Tibial artery (tissue), 4 donors: ENCODE measurements around the gene SNX8.

Source experiments
- DNase-seq, 2 donors: peaks; one replicate each; pipeline ENCODE4 v3.0.0-alpha.2; 2019
- H3K27ac ChIP-seq, 2 donors: fragments of 200-600 bp; sonication (generic) in 1 of 2; 1 replicate in 1 of 2; 2 replicates in 1 of 2; pipeline ENCODE4 v1.5.1; 2018 to 2019; ENCODE audit warnings: mild to moderate bottlenecking in 1 of 2
- H3K27me3 ChIP-seq, 2 donors: fragments of 200-600 bp; sonication (generic) in 1 of 2; one replicate each; pipeline versions ENCODE4 v1.5.1 to v1.6.0; 2016 to 2019
- H3K36me3 ChIP-seq, 3 donors: fragments of 200-600 bp; sonication (generic) in 2 of 3; one replicate each; pipeline ENCODE4 v1.5.1; 2016 to 2019; ENCODE audit warnings: mild to moderate bottlenecking in 2 of 3
- H3K4me1 ChIP-seq, 4 donors: fragments of 200-600 bp; sonication (generic) in 2 of 4; 1 replicate in 3 of 4; 2 replicates in 1 of 4; pipeline ENCODE4 v1.5.1; 2016 to 2019
- H3K4me3 ChIP-seq, 2 donors: fragments of 200-600 bp; sonication (generic) in 1 of 2; 1 replicate in 1 of 2; 2 replicates in 1 of 2; pipeline ENCODE4 v1.5.1; 2018 to 2019; ENCODE audit warnings: mild to moderate bottlenecking in 2 of 2
- H3K9me3 ChIP-seq, 3 donors: fragments of 200-600 bp; sonication (generic) in 1 of 3; one replicate each; pipeline ENCODE4 v1.5.1; 2016 to 2019
- intact Hi-C: fragments of 100-400 bp; cut with DNase I; formaldehyde crosslinking; loops from one replicate; pipeline ENCODE4 v1.15.0; 2023; ENCODE audit warnings: low total_unique reads
- TF ChIP-seq, protein P1 (sequence below), 2 experiments: fragments of 200-600 bp in 1 of 2; fragments of 450-650 bp in 1 of 2; IDR thresholded peaks; one replicate each; pipeline ENCODE4 v1.5.1; 2017 to 2019; ENCODE audit warnings: antibody characterized with exemption in 2 of 2, mild to moderate bottlenecking in 1 of 2, moderate library complexity in 1 of 2

SNX8 gene

DNA sequence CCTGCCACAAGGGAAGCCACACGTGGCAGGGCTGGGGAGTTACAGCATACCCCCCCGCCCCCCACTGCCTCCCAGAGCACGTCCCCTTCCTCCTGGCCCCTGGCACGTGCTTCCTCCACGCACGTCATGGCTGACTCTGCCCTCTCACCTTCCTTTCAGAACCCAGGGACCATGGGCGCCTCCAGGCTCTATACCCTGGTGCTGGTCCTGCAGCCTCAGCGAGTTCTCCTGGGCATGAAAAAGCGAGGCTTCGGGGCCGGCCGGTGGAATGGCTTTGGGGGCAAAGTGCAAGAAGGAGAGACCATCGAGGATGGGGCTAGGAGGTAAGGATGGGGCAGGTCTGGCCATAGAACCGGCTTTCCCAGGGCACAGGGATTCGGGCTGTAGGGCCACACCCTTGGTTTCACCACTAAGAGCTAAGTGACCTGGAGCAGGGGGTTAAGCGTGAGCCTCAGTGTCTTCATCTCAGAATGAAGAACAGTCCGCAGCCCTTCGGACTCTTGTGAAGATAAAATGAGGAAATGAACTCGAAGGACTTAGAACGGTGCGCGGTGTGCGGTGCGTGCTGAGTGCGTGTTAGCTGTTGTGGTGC is 69.7 kb downstream of the SNX8 start:
- DNase-seq = no peak
- no peaks in the 10 kb centered on the region for H3K27me3 ChIP-seq
- H3K4me1 ChIP-seq = peaks cover 0 to 37% (median 24%) of the 10 kb centered on the region in 4 donors
- H3K27ac ChIP-seq = no peak overlapping the region
- H3K4me3 ChIP-seq = no peak overlapping the region
- intact Hi-C loops = loop anchor here (5.0 kb wide), 2 partner anchors 108 to 787 kb away; partner anchors contain the start of genes EIF3B and MICALL2
- H3K36me3 ChIP-seq = peaks cover 0 to 2% (median 0%) of the 10 kb centered on the region in 3 donors
- TF ChIP-seq, protein P1, sequence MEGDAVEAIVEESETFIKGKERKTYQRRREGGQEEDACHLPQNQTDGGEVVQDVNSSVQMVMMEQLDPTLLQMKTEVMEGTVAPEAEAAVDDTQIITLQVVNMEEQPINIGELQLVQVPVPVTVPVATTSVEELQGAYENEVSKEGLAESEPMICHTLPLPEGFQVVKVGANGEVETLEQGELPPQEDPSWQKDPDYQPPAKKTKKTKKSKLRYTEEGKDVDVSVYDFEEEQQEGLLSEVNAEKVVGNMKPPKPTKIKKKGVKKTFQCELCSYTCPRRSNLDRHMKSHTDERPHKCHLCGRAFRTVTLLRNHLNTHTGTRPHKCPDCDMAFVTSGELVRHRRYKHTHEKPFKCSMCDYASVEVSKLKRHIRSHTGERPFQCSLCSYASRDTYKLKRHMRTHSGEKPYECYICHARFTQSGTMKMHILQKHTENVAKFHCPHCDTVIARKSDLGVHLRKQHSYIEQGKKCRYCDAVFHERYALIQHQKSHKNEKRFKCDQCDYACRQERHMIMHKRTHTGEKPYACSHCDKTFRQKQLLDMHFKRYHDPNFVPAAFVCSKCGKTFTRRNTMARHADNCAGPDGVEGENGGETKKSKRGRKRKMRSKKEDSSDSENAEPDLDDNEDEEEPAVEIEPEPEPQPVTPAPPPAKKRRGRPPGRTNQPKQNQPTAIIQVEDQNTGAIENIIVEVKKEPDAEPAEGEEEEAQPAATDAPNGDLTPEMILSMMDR (IDR thresholded peaks at IDR 0.05) = no peak
- no peaks in the 10 kb centered on the region for H3K9me3 ChIP-seq

DNA sequence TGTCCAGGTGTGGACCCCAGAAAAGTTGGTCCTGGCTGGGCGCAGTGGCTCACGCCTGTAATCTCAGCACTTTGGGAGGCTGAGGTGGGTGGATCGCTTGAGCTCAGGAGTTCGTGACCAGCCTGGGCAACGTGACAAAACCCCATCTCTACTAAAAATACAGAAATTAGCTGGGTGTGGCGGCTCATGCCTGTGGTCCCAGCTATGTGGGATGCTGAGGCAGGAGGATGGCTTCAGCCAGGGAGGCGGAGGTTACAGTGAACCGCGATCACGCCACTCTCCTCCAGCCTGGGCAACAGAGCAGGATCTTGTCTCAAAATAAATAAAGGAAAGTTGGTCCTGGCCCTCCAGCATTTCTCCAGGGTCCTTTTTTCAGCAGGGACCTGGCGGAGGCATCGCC is 70.8 kb downstream of the SNX8 start:
- H3K4me1 ChIP-seq = peaks cover 0 to 27% (median 18%) of the 10 kb centered on the region in 4 donors
- TF ChIP-seq, protein P1 (IDR thresholded peaks at IDR 0.05) = no peak
- no peak for DNase-seq
- no peaks in the 10 kb centered on the region for H3K27me3 ChIP-seq
- no peaks in the 10 kb centered on the region for H3K9me3 ChIP-seq
- intact Hi-C loops = loop anchor here (5.0 kb wide), 2 partner anchors 109 to 786 kb away; partner anchors contain the start of genes EIF3B and MICALL2
- no peak overlapping the region for H3K27ac ChIP-seq
- no peak overlapping the region for H3K4me3 ChIP-seq
- peaks cover 0 to 13% (median 5%) of the 10 kb centered on the region in 3 donors for H3K36me3 ChIP-seq

DNA sequence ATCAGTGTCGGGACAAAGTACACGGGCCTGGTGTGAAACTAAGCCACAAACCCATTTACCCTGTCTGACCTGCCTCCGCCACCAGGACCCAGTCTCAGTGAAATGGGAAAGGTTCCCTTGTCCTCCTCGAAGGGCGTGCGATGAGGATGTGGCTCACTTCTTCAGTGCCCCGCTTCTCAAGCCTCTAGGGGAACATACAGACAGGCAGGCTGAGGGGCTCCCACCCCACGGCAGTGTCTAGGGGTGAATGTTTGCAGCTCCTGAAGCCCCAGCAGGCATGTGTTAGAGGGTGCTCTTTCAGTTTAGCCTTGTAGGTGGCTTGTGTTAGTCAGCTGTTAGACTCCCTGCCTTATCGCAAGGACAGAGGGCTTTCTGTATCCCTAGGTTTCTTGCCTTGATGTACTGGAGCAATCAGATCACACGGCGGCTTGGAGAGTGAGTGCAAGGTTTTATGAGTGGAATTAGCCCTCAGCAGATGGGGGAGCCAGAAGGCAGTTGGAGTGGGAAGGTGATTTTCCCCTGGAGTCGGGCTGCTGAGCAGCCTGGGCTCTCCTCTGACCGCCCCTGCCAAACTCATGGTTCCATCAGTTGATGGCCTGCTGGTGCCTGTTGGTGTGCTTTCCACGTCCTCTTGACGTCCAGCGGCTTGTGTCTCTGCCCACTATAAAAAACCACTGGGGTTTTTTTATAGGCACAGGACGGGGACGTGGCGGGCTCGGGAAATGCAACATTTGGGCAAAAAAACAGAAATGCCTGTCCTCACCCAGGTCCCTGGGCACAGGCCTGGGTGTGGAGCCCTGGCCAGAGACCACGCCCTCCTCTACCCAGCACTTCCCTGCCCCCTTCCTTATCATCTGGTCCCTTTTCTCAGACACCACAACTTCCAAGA is 71.5 kb downstream of the SNX8 start:
- TF ChIP-seq, protein P1 (IDR thresholded peaks at IDR 0.05) = no peak
- H3K36me3 ChIP-seq = peaks cover 0 to 19% (median 5%) of the 10 kb centered on the region in 3 donors
- H3K4me1 ChIP-seq = peaks cover 0 to 27% (median 18%) of the 10 kb centered on the region in 4 donors
- intact Hi-C loops = loop anchor here (5.0 kb wide), 2 partner anchors 110 to 785 kb away; partner anchors contain the start of genes EIF3B and MICALL2
- peak overlapping the region; percentile 84 to 88 for H3K4me3 ChIP-seq
- peak overlapping the region; percentile 64 for H3K27ac ChIP-seq
- no peaks in the 10 kb centered on the region for H3K27me3 ChIP-seq
- DNase-seq = no peak
- no peaks in the 10 kb centered on the region for H3K9me3 ChIP-seq

DNA sequence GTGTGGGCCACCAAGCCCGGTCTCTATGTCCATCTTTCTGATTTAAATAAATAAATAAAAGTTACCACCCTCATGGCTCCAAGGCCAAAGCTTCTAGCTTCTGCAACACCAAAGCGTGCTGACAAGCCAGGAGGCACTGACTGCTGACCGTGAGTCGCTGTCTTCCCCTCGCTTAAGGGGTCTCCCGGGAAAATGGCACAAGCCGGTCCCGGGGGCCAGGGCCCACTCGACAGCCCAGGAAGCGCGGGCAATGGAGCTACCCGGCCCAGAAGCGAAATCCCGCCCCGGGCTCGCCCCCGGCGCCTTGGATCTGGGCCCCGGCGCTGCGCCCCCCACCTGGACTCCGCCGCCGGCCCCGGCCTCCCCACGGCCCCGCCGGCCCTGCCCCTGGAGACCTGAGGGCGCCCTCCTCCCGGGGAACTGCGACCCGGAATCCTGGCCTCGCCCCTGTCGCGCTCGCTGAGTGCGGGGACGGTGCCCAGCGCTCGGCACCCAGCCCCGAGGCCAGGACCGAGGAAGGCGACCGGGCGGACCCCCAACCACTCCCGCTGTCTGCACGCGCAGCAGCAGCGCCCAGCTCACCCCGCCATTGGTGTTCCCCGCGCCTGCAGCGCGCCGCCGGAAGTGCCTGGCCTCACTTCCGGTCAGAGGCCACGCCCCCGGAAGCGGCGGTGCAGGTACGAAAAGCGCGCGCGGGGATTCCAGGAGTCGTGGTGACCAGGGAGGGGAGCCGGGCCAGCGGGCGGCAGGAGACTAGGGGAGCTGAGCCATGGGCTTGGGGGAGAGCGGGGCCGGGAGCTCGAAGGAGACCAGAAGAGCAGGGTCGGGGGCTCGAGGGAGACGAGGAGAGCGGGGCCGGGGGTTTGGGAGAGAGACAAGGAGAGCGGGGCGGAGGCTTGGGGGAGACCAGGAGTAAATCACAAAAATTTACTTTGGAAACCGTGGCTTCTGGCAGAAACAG is 72.4 kb downstream of the SNX8 start, which contains the start of the genes MRM2 and NUDT1:
TSS of gene MRM2 (minus strand) at position 626 of the 961 bp plus-strand sequence. CDS start at position 590, 36 bp downstream.
TSS of gene NUDT1 (plus strand) at position 647 of the 961 bp plus-strand sequence. CDS start 2,349 bp downstream, outside the sequence.
- peak within 1 kb of the TSS; percentile 84 to 88 for H3K4me3 ChIP-seq
- H3K27ac ChIP-seq = peak within 1 kb of the TSS; percentile 64
- intact Hi-C loops = loop anchor here (5.0 kb wide), 2 partner anchors 110 to 785 kb away; partner anchors contain the start of genes EIF3B and MICALL2
- H3K9me3 ChIP-seq = no peaks in the 10 kb centered on the region
- TF ChIP-seq, protein P1 (IDR thresholded peaks at IDR 0.05) = no peak
- no peaks in the 10 kb centered on the region for H3K27me3 ChIP-seq
- H3K4me1 ChIP-seq = peaks cover 0 to 27% (median 18%) of the 10 kb centered on the region in 4 donors
- peaks cover 6 to 28% (median 10%) of the 10 kb centered on the region in 3 donors for H3K36me3 ChIP-seq
- DNase-seq = peak; percentile 81 to 87
